Stimulated activated CD4-positive, alpha-beta T cell treated with anti-CD3 and anti-CD28 coated beads, Interleukin-2, amount 100 ng/mL, for 24 hours (primary cell): Measurements from ENCODE around the gene CSRP3.
A peak's percentile ranks its signal among the peaks of the same experiment; 100 is the strongest.

Experiments used
- DNase-seq, 2 donors: peaks; one replicate each; pipeline ENCODE4 v3.0.0-alpha.2; 2020

The CSRP3 gene

GRCh38 chr11:19201737-19202605 lies at the start of gene CSRP3:
Gene CSRP3 (minus strand): TSS chr11:19201983. CDS start chr11:19192448, 9,535 bp downstream.
- DNase-seq = no peak

- DNase-seq = no peak
Measured at GRCh38 chr11:19251577-19251976, 49.8 kb upstream of the CSRP3 start.

GRCh38 chr11:19246816-19247215 lies 45.0 kb upstream of the CSRP3 start:
- no peak for DNase-seq

- no peak for DNase-seq
Measured at GRCh38 chr11:19245351-19245750, 43.6 kb upstream of the CSRP3 start.

- DNase-seq = no peak
Measured at GRCh38 chr11:19244621-19245020, 42.8 kb upstream of the CSRP3 start.

- DNase-seq = no peak
Measured at GRCh38 chr11:19244084-19244483, 42.3 kb upstream of the CSRP3 start.

GRCh38 chr11:19243613-19244012 lies 41.8 kb upstream of the CSRP3 start:
- DNase-seq = no peak

GRCh38 chr11:19243143-19243542 lies 41.4 kb upstream of the CSRP3 start:
- DNase-seq = no peak

- peak in 1 of 2 donors; percentile 22 for DNase-seq
Measured at GRCh38 chr11:19242179-19242932, 40.6 kb upstream of the CSRP3 start.

GRCh38 chr11:19241260-19242178 lies 39.7 kb upstream of the CSRP3 start:
- DNase-seq = peak; percentile 29 to 72

- peak; percentile 86 to 92 for DNase-seq
Measured at GRCh38 chr11:19240420-19241259, 38.9 kb upstream of the CSRP3 start, which contains the start of gene E2F8. Gene E2F8 (minus strand): TSS chr11:19240945. CDS start chr11:19240121, 824 bp downstream.

- DNase-seq = no peak
Measured at GRCh38 chr11:19239039-19239438, 37.3 kb upstream of the CSRP3 start.

GRCh38 chr11:19237813-19238212 lies 36.0 kb upstream of the CSRP3 start:
- DNase-seq = no peak

GRCh38 chr11:19237381-19237780 lies 35.6 kb upstream of the CSRP3 start:
- no peak for DNase-seq

GRCh38 chr11:19234231-19234817 lies 32.5 kb upstream of the CSRP3 start:
- no peak for DNase-seq

GRCh38 chr11:19232910-19233503 lies 31.2 kb upstream of the CSRP3 start:
- DNase-seq = no peak

GRCh38 chr11:19229671-19230070 lies 27.9 kb upstream of the CSRP3 start:
- no peak for DNase-seq

- no peak for DNase-seq
Measured at GRCh38 chr11:19228968-19229367, 27.2 kb upstream of the CSRP3 start.

- no peak for DNase-seq
Measured at GRCh38 chr11:19226378-19227195, 24.8 kb upstream of the CSRP3 start.

GRCh38 chr11:19225581-19225980 lies 23.8 kb upstream of the CSRP3 start:
- no peak for DNase-seq
